Pons (tissue), 1 donor: ENCODE results near the gene TWIST2.

Experiments
- DNase-seq: peaks from one replicate; pipeline ENCODE4 v3.0.0-alpha.2; 2016; ENCODE audit warnings: low spot score

The TWIST2 gene

GRCh38 chr2:238856713-238857567, 9.1 kb downstream of the TWIST2 start:
- DNase-seq: no peak

DNA sequence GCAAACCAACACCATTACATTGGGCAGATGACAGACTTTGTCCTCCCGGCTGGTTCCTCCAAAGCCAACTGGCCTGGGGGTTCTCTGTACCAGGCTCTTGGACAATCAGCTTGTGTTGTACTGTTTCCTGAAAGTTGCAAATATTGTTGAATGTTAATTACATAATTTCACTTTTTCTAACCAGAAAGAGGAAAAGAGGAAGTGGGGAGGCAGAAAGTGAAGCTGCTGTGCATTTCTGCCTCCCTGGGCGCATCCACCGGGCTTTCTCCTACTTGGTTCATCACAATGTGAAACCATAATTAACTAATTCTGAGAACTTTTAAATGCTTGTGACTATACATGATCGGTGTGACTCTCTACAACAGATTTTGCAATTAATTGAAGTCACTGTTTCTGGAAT, 10.1 kb downstream of the TWIST2 start:
- DNase-seq: no peak

DNA sequence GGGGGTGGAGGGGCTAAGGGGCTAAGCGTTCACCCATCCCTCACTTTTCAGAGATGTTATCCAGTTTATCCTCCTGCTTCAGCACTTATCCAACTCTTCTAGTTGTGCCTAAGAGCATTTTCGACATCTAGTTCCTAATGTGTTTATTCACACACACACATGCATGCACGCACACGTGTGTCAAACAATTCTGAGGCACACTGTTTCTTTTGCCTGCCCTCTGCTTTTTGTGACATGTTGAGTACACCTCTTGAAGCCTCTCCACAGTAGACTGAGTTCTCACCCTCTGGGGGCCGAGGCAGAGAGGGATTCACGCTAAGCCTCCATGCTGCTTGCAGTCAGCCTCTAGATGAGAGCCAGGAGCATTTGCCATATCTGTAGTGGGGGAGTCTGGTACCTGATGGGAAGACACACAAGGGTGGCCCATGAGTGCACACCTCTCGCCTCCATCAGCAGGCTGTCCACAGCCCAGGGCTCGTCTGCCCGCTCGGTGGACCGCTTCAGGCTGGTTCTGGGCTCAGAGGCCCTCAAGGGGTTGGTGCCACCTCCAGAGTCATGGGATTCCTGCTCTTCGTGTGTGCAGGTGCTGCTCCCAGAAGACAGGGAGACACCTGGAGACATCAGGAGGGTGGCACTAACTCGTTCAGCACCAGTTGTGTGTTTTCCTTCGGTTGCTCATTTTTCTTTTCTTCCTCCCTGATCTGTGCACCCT, 11.9 kb downstream of the TWIST2 start:
- DNase-seq: no peak

DNA sequence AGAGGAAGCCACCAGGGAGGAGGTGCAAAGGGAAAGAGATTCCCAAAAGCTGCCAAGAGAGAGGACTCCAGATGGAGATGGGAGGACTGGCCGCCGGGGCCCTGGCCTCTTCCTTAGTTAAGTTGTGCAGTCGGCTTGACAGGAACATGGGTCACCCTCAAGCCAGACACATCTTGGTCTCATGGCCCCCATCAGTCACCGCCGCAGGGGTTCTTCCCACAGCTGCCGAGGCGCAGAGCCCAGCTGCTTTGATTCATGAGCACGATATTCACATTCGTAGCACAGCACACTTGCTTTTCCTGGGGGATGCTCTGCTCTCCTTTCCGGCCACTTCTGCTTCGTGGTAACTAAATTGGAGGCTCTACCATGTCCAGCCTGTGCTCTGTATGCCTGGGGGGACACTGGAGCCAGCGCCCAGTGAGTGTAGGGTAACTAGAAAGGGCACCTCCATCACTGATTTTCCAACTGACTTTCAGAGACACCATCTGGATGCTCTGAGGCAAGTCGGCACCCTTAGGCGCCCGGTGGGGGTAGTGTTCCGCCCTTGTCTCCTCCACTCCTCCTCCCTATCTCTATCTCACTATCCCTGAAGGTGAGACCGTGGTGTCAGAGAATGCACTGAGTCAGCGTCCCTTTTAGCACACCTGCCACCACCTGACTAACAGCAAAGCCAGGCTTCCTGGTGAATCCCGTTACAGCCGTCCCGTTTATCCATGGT, 13.3 kb downstream of the TWIST2 start:
- no peak for DNase-seq

GRCh38 chr2:238861766-238862315, 14.0 kb downstream of the TWIST2 start:
- DNase-seq: no peak

DNA sequence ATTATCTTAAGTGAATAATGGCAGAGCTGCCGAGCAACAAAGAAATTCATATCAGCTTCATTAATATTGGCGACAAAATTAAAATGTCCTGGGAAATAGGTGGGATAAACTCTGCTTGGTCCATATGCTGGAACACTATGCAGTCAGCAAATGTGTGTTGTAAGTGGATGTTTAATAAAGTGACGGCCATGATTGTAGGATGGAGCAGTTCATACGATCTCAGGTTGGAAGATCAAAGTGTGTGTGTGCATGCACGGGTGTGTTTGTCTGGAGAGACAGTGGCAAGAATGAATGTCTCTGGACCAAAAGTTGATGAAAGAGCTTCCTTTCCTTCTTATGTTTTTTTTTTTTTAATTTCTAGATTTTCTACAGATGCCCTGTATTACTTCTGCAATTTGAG, 14.8 kb downstream of the TWIST2 start:
- DNase-seq: no peak

- no peak for DNase-seq
Measured at GRCh38 chr2:238863231-238863630, 15.3 kb downstream of the TWIST2 start.

DNA sequence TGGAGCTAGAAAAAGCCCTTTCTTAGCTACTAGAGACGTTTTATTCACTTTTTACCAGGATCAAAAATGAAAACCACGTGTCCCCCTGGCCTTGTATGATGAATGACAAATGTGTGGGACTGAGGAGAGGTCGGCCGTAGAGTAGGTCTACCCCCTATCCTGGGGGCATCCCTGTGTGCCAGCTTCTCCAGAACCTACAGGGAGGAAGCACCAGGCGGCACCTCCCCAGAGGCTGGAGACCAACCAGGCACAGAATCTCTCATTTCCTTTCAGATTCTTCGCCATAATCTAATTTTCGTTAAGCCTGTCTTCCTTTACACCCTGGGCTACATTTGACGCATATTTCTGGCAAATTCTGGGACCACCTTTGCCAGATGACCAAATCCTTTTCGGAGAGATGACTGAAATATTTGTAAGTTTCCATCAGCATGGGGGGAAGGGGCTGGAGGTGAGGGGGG, 15.9 kb downstream of the TWIST2 start:
- DNase-seq: no peak

DNA sequence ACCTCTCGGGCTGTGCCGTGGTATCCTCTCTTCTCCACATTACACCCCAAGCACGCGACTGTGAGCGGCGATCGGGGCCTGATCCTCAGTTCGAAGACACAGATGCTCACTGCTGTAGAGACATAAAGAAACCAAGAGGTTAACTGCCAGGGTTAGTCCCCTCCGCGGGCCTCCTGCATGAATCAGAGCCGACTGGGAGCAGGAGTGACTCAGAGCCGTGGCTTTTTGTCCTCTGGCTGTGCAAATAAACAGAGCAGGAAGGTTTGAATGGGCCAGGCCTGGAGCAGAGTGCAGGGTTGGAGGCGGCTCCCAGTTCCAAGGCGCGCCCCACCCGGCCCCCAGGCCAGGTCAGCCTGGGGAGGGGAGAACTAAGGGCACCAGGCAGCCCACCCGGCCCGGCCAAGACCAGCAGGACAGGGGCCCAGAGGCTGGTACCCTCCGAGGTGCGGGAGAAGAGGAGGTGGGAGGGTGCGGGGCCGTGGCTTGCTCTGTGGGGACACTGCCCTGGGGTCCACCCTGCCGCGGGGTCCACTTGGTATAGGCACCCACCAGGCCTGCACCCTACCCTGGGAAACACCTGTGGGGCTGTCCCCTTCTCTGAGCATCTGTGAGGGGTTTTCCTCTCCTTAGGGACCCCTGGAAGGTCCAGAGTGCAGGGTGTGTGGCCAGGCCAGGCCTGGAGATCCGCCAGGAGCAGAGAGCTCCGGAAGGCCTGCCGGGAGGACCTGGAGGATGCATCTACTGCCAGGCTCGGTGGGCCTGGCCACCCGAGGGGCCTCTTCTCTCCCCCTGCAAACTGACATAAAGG, 16.5 kb downstream of the TWIST2 start:
- DNase-seq: peak; percentile 6

DNA sequence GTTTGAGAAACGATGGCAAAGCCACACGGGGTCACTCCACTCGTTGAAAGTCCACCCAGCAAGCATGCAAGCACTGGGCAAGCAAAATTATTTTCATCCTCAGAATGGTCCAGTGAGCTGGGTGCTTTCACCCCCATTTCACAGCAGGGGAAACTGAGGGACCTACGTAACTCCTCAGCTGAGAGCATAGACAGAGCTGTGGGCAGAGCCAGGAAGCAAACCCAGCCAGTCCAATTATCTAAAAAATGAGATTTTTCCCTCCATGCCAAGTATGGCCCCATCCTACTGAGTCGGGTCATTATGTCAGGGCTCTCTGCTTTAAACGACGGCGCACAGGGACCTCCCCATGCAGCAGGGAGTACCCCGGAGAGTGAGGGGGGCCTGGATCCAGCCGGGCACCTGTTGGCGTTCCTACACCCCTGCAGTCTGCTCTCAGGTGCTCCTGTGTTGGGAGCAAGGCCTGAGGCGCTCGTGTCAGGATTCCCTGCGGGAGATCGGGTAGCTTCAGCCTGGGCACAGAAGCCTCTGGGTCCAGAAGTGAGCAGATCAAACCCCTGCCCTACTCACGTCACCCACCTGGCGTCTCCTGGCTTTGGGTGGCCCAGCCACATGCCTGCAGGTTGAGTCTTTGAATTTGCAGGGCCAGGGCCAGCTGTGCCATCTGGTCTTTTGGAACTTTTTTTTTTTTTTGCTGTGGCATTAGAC, 17.3 kb downstream of the TWIST2 start:
- DNase-seq: no peak

DNA sequence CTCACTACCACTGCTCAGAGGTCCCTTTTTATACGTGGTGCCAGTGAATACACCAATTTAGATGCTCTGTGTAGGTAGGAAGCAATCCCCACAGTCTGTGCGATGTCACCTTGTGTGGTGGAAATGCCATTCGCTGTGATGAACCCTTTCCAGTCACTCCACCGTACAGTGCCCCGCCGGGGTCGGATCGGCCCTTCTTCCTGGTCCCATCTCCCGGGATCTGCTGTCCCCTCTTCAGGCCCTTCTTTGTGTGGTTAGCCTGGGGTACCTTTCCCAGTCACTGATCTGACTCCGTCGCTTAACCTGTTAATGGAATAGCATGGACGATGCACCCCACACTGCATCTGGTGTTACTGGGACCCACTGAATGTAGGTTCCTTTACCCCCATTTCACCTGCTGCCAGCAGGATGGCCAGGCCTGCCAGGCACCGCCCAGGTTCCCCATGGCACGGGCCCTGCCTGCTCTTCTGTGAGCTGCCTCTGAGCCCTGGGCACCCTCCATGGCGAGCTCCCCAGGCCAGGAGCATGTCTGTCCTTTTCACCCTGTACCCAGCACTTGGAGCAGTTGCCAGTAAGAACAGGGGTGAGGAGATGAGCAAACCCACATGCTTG, 18.0 kb downstream of the TWIST2 start:
- no peak for DNase-seq

GRCh38 chr2:238866656-238867277, 18.9 kb downstream of the TWIST2 start:
- no peak for DNase-seq

DNA sequence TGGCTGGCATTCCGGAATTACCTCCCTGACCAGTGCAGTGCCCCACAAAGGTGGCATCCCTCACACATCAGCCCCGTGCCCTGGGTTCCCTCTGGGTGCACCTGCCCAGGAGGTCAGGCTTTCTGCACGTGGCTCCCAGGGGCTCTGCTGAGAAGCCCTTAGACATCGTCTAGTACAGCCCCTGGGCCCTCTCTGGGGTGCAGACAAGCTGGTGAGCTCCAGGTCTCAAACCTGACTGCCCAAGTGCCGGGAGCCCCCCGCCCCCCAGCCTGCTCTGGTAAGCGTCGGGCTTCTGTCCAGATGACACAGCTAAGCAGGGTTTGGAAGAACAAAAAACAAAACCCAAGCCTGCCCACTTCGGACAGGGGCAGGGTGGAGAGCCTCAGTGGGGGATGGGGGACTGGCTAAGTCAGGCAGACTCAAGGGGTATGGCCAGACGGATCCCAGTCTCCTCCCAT, 20.2 kb downstream of the TWIST2 start:
- no peak for DNase-seq

- no peak for DNase-seq
Measured at GRCh38 chr2:238868616-238869292, 20.9 kb downstream of the TWIST2 start.

DNA sequence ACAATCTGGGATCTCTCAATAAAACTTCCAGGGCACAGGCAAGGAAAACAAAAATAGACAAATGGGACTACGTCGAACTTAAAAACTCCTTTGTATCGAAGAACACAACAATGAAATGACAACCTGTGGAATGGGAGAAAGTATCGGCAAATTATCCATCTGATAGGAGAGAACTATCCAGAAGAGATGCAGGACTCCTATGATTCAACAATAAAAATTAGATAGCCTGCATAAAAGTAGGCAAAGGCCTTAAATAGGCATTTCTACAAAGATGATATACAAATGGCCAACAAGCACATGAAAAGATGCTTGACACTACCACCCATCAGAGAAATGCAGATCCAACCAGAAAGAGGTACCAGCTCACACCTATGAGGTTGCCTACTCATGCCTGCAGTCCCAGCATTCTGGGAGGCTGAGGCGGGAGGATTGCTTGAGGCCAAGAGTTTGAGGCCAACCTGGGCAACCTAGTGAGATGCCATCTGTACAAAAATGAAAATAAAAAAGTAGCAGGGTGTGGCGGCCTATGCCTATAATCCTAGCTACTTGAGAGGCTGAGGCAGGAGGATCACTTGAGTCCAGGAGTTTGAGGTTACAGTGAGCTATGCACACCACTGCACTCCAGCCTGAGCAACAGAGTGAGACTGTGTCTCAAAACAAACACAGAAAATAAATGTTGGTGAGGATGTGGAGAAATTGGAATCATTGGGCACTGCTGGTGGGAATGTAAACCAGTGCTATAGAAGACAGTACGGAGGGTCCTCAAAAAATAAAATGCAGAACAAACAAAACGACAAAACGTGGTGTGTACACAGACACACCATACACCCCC, 21.6 kb downstream of the TWIST2 start:
- DNase-seq: no peak

DNA sequence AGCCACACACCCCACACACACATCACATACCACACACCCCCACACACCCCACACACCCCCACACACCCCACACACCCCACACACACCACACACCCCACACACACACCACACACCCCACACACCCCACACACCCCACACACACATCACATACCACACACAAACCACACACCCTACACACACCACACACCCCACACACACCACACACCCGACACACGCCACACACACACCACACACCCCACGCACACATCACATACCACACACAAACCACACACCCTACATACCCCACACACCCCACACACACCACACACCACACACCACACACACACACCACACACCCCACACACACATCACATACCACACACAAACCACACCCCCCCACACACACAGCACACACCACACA, 22.4 kb downstream of the TWIST2 start:
- DNase-seq: no peak

DNA sequence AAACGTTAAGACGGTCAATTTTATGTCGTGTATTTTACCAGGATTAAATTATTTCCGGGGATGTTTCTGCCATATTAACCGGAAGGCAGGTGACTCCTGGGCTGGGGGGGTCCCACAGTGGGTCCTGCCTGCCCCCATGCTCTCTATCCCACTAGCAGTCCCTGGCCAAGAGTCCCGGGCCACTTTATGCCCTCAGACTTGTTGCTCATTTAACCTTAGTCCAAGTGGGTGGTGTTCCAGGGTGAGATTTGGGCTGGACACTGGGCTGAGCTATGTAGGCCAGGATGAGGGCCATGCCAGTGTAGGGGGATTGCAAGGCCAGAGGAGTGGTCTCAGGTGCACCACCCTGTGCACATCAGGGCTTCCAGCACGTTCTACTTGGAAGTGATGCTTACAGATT, 24.1 kb downstream of the TWIST2 start:
- no peak for DNase-seq

- no peak for DNase-seq
Measured at GRCh38 chr2:238872628-238873380, 24.9 kb downstream of the TWIST2 start.
